NCI-H1436 treated with DMSO at 0.1 percent for 48 hours (cell line): ENCODE measurements around the gene CCDC170.

Experiments used
- DNase-seq: peaks from one replicate; lab custom pipeline; 2025; lab: John Stamatoyannopoulos, UW

CCDC170 gene

GRCh38 chr6:151652325-151652724 lies 158.5 kb downstream of the CCDC170 start:
- DNase-seq, result no peak

- DNase-seq, result no peak
Observed at GRCh38 chr6:151655099-151655498, 161.3 kb downstream of the CCDC170 start.

GRCh38 chr6:151656392-151656791 lies 162.6 kb downstream of the CCDC170 start:
- DNase-seq, result no peak

GRCh38 chr6:151658091-151658490 lies 164.3 kb downstream of the CCDC170 start:
- no peak for DNase-seq

GRCh38 chr6:151659212-151659611 lies 165.4 kb downstream of the CCDC170 start:
- DNase-seq, result no peak

- no peak for DNase-seq
Observed at GRCh38 chr6:151661509-151661908, 167.7 kb downstream of the CCDC170 start.

GRCh38 chr6:151661928-151662327 lies 168.1 kb downstream of the CCDC170 start:
- no peak for DNase-seq

GRCh38 chr6:151663559-151663958 lies 169.7 kb downstream of the CCDC170 start:
- no peak for DNase-seq

- DNase-seq, result no peak
Observed at GRCh38 chr6:151664390-151664789, 170.6 kb downstream of the CCDC170 start.

- DNase-seq, result no peak
Observed at GRCh38 chr6:151665329-151665728, 171.5 kb downstream of the CCDC170 start.

GRCh38 chr6:151666526-151666925 lies 172.7 kb downstream of the CCDC170 start:
- no peak for DNase-seq

GRCh38 chr6:151669208-151669560 lies 175.4 kb downstream of the CCDC170 start:
- no peak for DNase-seq

GRCh38 chr6:151670116-151670515 lies 176.3 kb downstream of the CCDC170 start:
- DNase-seq, result no peak
